Measurements from ENCODE around the gene OR56A3. TPM values are rescaled to one million over a fixed set of nuclear protein-coding genes. Genes with fewer than 3 reads are reported as not detected.

Gene OR56A3
- polyA plus RNA-seq, 1 of the 3 experiments (the other 2 are of a cell fraction), result not detected

GRCh38 chr11:5973530-5973929 is 31.5 kb downstream of the OR56A3 start:
- Histone ChIP-seq H3K9ac (no peak overlapping the region), H3K36me3 (replicated peaks in 1 of 2; ENCODE audit: control insufficient read depth in 1 of 2, insufficient read depth in 2 of 2, low read length in 1 of 2) (no peaks in the 10 kb centered on the region), H3K4me1 (ENCODE audit: control insufficient read depth in 1 of 2, insufficient read depth in 2 of 2, low read depth in 1 of 2, low read length in 1 of 2) (no peaks in the 10 kb centered on the region), H3K9me2 (no peaks in the 10 kb centered on the region), H3K4me2 (no peak overlapping the region), H4K20me1 (ENCODE audit: insufficient read depth) (no peaks in the 10 kb centered on the region), H2AFZ (ENCODE audit: low read depth) (no peak overlapping the region), H3K79me2 (ENCODE audit: insufficient read depth) (no peaks in the 10 kb centered on the region), H3K4me3 (ENCODE audit: low read depth in 2 of 2, low read length in 1 of 2) (no peak overlapping the region), H3K27ac (ENCODE audit: low read depth in 2 of 2, low read length in 1 of 2) (no peak overlapping the region), H3K27me3 (ENCODE audit: insufficient read depth) (no peaks in the 10 kb centered on the region), H3K9me3 (no peaks in the 10 kb centered on the region), H3F3A (replicated peaks; ENCODE audit: insufficient read depth) (no peaks in the 10 kb centered on the region)
- 3% methylated on average over 1 of the region's 1 CpG for WGBS (ENCODE audit: low lambda C conversion rate)
- DNase-seq, result no peak
- ChIA-PET CTCF (no interaction called here), POLR2A (no interaction called here)
- TF ChIP-seq RFX5 (IDR thresholded peaks at IDR 0.05; ENCODE audit: low read length) (no peak), CTCF (IDR thresholded peaks at IDR 0.05) (no peak), MAX (IDR thresholded peaks at IDR 0.05; ENCODE audit: low read depth) (no peak), YY1 (IDR thresholded peaks at IDR 0.05; ENCODE audit: low read depth) (no peak), IRF3 (IDR thresholded peaks at IDR 0.05; ENCODE audit: low read depth, low read length) (no peak), PBX3 (IDR thresholded peaks at IDR 0.05) (no peak), TAF1 (IDR thresholded peaks at IDR 0.05; ENCODE audit: borderline replicate concordance, low read depth, low read length) (no peak), RAD21 (IDR thresholded peaks at IDR 0.05; ENCODE audit: low read length) (no peak), MXI1 (IDR thresholded peaks at IDR 0.05; ENCODE audit: low read depth, low read length) (no peak), TCF12 (IDR thresholded peaks at IDR 0.05) (no peak), USF2 (IDR thresholded peaks at IDR 0.05; ENCODE audit: borderline replicate concordance, low read depth, low read length) (no peak), JUND (IDR thresholded peaks at IDR 0.05) (no peak), FOXJ3 (CRISPR knock-in tag; IDR thresholded peaks at IDR 0.05) (no peak)

- ChIA-PET POLR2A (no interaction called here), CTCF (no interaction called here)
- Histone ChIP-seq H3K27ac (ENCODE audit: low read depth in 2 of 2, low read length in 1 of 2) (no peak overlapping the region), H3K79me2 (ENCODE audit: insufficient read depth) (no peaks in the 10 kb centered on the region), H3K4me1 (ENCODE audit: control insufficient read depth in 1 of 2, insufficient read depth in 2 of 2, low read depth in 1 of 2, low read length in 1 of 2) (no peaks in the 10 kb centered on the region), H3K4me2 (no peak overlapping the region), H3K27me3 (ENCODE audit: insufficient read depth) (no peaks in the 10 kb centered on the region), H3K9ac (no peak overlapping the region), H4K20me1 (ENCODE audit: insufficient read depth) (no peaks in the 10 kb centered on the region), H2AFZ (ENCODE audit: low read depth) (no peak overlapping the region), H3K36me3 (replicated peaks in 1 of 2; ENCODE audit: control insufficient read depth in 1 of 2, insufficient read depth in 2 of 2, low read length in 1 of 2) (no peaks in the 10 kb centered on the region), H3K4me3 (ENCODE audit: low read depth in 2 of 2, low read length in 1 of 2) (no peak overlapping the region), H3F3A (replicated peaks; ENCODE audit: insufficient read depth) (no peaks in the 10 kb centered on the region), H3K9me3 (no peaks in the 10 kb centered on the region), H3K9me2 (no peaks in the 10 kb centered on the region)
- DNase-seq, result no peak
- WGBS (ENCODE audit: low lambda C conversion rate), result 0% methylated on average over 1 of the region's 1 CpG
- TF ChIP-seq PBX3 (IDR thresholded peaks at IDR 0.05), result no peak
- TF ChIP-seq EZH2phosphoT487 (IDR thresholded peaks at IDR 0.05; ENCODE audit: borderline replicate concordance, low read depth), result no peak
- TF ChIP-seq RFX5 (IDR thresholded peaks at IDR 0.05; ENCODE audit: low read length), result no peak
- no peak for TF ChIP-seq TCF12 (IDR thresholded peaks at IDR 0.05)
These were observed 41.4 kb downstream of the OR56A3 start for GRCh38 chr11:5983443-5983842.

Measured in SK-N-SH (cell line).